ENCODE measurements around the gene AGBL1. TPM values are rescaled to one million over a fixed set of nuclear protein-coding genes. Genes with fewer than 3 reads are reported as not detected.

The AGBL1 gene
- total and polyA plus RNA-seq, 2 experiments from 2014 or later: 0.03 TPM; not detected in 1

GRCh38 chr15:86284635-86285034 lies 205.0 kb downstream of the AGBL1 start:
- Histone ChIP-seq H3K4me2 (no peak overlapping the region), H4K20me1 (replicated peaks; ENCODE audit: insufficient read depth) (no peaks in the 10 kb centered on the region), H3K9me2 (ENCODE audit: insufficient read depth) (peaks cover 3% of the 10 kb centered on the region; the same call in 1 of the 2 replicates), H3K4me1 (ENCODE audit: insufficient read depth) (no peaks in the 10 kb centered on the region; the same call in 1 of the 2 replicates), H3K27me3 (ENCODE audit: insufficient read depth) (no peaks in the 10 kb centered on the region), H3F3A (replicated peaks; ENCODE audit: low read depth) (no peaks in the 10 kb centered on the region), H3K36me3 (ENCODE audit: insufficient read depth) (no peaks in the 10 kb centered on the region), H3K4me3 (no peak overlapping the region), H3K79me2 (replicated peaks; ENCODE audit: insufficient read depth) (no peaks in the 10 kb centered on the region), H3K27ac (ENCODE audit: low read depth) (no peak overlapping the region), H2AFZ (no peak overlapping the region)
- H3K27me3 Mint-ChIP-seq (ENCODE audit: insufficient read depth, low read depth, poor library complexity): peaks cover 1% of the 10 kb centered on the region
- no peak overlapping the region for H3K4me3 Mint-ChIP-seq
- no peaks in the 10 kb centered on the region; the same call in 2 of the 3 replicates for H3K36me3 Mint-ChIP-seq (ENCODE audit: low read depth)
- no peak overlapping the region for H3K27ac Mint-ChIP-seq
- H3K4me1 Mint-ChIP-seq: peaks cover 4% of the 10 kb centered on the region; the same call in 2 of the 3 replicates
- 0 out of 3 replicates have a peak, but pooled peaks cover 5% of the 10 kb centered on the region for H3K9me3 Mint-ChIP-seq
- TF ChIP-seq STAT1 (IDR thresholded peaks at IDR 0.05; ENCODE audit: unreplicated experiment) (no peak), CTCF (conservative IDR thresholded peaks at IDR 0.05; ENCODE audit: low read depth in 2 of 2) (no peak), ETS1 (IDR thresholded peaks at IDR 0.05) (no peak), ZNF114 (CRISPR knock-in tag; IDR thresholded peaks at IDR 0.05) (no peak), EZH2phosphoT487 (IDR thresholded peaks at IDR 0.05; ENCODE audit: unreplicated experiment) (no peak), EZH2 (IDR thresholded peaks at IDR 0.05; ENCODE audit: low read depth, unreplicated experiment) (no peak), POLR2AphosphoS5 (IDR thresholded peaks at IDR 0.05; ENCODE audit: low read depth) (no peak), CREB1 (CRISPR knock-in tag; IDR thresholded peaks at IDR 0.05; ENCODE audit: low read depth) (no peak), NANOG (IDR thresholded peaks at IDR 0.05; ENCODE audit: borderline replicate concordance) (no peak), REST (IDR thresholded peaks at IDR 0.05; ENCODE audit: unreplicated experiment) (no peak)
- DNase-seq (ENCODE audit: low spot score) (no peak), ATAC-seq (no peak)

All from GM23338 (cell line).